Lung (tissue), 12 donors: ENCODE data around the gene GPBAR1. TPM values are rescaled to one million over a fixed set of nuclear protein-coding genes. Genes with fewer than 3 reads are reported as not detected.
"Not testable (repeated sequence)": the region's sequence is repeated elsewhere in the genome, so short reads cannot be mapped to it uniquely, and the experiment has no call there.

ENCODE experiments used
- ATAC-seq: fragments of 200-7000 bp; cut with Tn5 transposase; one replicate; pipeline ENCODE4 v1.9.1; 2020; ENCODE audit warnings: moderate number of reproducible peaks; ENCODE audit not compliant: insufficient read depth, low FRiP score
- DNase-seq, 3 donors: peaks; one replicate each; pipeline ENCODE4 v3.0.0-alpha.2; 2013 to 2017
- H3K27ac ChIP-seq, 2 donors: one replicate each; pipeline ENCODE4 v1.5.1; 2013; ENCODE audit warnings: mild to moderate bottlenecking in 2 of 2, moderate library complexity in 2 of 2, control low read depth in 1 of 2, inconsistent platforms in 1 of 2, low read depth in 1 of 2, low read length in 1 of 2
- H3K27me3 ChIP-seq, 3 donors: one replicate each; pipeline ENCODE4 v1.5.1; 2013; ENCODE audit warnings: low read length in 2 of 3; ENCODE audit not compliant: control insufficient read depth in 3 of 3, insufficient read depth in 3 of 3
- H3K36me3 ChIP-seq, 4 donors: one replicate each; pipeline ENCODE4 v1.5.1; 2013; ENCODE audit warnings: low read length in 4 of 4, mild to moderate bottlenecking in 1 of 4, moderate library complexity in 1 of 4; ENCODE audit not compliant: control insufficient read depth in 4 of 4, insufficient read depth in 4 of 4
- H3K4me1 ChIP-seq, 5 donors: one replicate each; pipeline ENCODE4 v1.5.1; 2013; ENCODE audit warnings: low read length in 5 of 5, mild to moderate bottlenecking in 2 of 5, moderate library complexity in 1 of 5; ENCODE audit not compliant: control insufficient read depth in 5 of 5, insufficient read depth in 5 of 5
- H3K4me3 ChIP-seq: one replicate; pipeline ENCODE4 v1.5.1; 2013; ENCODE audit warnings: mild to moderate bottlenecking, control low read depth, moderate library complexity
- H3K9ac ChIP-seq, 2 donors: one replicate each; pipeline ENCODE4 v1.5.1; 2013; ENCODE audit warnings: low read length in 2 of 2, control low read depth in 1 of 2; ENCODE audit not compliant: insufficient read depth in 1 of 2
- H3K9me3 ChIP-seq, 4 donors: one replicate each; pipeline ENCODE4 v1.5.1; 2013; ENCODE audit warnings: low read length in 3 of 4, mild to moderate bottlenecking in 1 of 4, moderate library complexity in 1 of 4; ENCODE audit not compliant: control insufficient read depth in 4 of 4, insufficient read depth in 3 of 4
- WGBS, 2 donors: extraction: QIAGEN DNeasy Blood & Tissue Kit; methylation state at CpG; one replicate each; pipeline ENCODE4 v1.1.7; 2013; 5-methylcytosine and 5-hydroxymethylcytosine counted together
- polyA plus RNA-seq, 2 donors: library from polyadenylated mRNA; stranded (reverse); fragments of 200-250 nt; gene quantifications; one replicate each; pipeline ENCODE4 v1.2.1, GENCODE V29; 2013
- total RNA-seq, 2 donors: library from RNA; depleted of rRNA in 1 of 2; stranded (reverse); fragments of >200 nt in 1 of 2; gene quantifications; one replicate each; pipeline ENCODE4 v1.2.1, GENCODE V29; 2014 to 2021
- TF ChIP-seq, protein P1 (sequence below): IDR thresholded peaks from 2 replicates; pipeline ENCODE4 v1.5.1; 2012; ENCODE audit warnings: mild to moderate bottlenecking; ENCODE audit errors: control extremely low read depth, extremely low read depth
- donor health status: control.
- donor health status: control.
- donor health status: Bipolar disorder and iron deficiency.
- donor health status: healthy.
- donor health status: DM: yes; HTN: yes; CAD: no.

Gene GPBAR1
- total and polyA plus RNA-seq, 4 donors: 0.60 to 3.3 (median 2.1) TPM

DNA sequence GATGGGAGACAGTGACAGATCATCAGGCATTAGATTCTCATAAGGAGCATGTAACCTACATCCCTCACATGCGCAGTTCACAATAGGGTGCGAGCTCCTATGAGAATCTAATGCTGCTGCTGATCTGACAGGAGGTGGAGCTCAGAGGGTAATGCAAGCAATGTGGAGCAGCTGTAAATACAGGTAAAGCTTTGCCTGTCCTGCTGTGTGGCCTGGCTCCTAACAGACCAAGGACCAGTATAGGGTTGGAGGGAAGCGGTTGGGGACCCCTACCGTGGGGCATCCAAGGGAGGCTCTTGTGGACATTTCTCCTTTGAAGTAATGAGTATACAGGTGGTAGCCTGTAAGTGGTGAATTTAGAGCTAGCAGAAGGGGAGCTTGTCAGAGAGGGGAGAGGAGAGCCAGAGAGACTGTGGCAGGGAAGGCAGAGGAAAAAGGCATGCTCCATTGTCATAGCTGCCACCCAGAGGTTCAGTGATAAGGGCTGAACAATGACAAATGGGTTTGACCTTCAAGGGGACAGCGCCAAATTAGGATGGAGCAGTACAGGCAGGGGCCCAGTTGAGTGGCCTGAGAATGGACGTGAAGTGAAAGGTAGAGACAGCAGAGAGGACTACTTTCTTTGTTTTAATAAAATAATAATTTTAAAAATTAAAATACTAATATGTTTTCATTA is 46.7 kb downstream of the GPBAR1 start:
- Histone ChIP-seq H3K36me3 (no peaks in the 10 kb centered on the region), H3K9ac (no peak overlapping the region), H3K9me3 (no peaks in the 10 kb centered on the region), H3K27ac (no peak overlapping the region), H3K4me1 (peaks cover 0 to 13% (median 3%) of the 10 kb centered on the region in 5 donors), H3K4me3 (no peak overlapping the region), H3K27me3 (no peaks in the 10 kb centered on the region)
- TF ChIP-seq, protein P1, sequence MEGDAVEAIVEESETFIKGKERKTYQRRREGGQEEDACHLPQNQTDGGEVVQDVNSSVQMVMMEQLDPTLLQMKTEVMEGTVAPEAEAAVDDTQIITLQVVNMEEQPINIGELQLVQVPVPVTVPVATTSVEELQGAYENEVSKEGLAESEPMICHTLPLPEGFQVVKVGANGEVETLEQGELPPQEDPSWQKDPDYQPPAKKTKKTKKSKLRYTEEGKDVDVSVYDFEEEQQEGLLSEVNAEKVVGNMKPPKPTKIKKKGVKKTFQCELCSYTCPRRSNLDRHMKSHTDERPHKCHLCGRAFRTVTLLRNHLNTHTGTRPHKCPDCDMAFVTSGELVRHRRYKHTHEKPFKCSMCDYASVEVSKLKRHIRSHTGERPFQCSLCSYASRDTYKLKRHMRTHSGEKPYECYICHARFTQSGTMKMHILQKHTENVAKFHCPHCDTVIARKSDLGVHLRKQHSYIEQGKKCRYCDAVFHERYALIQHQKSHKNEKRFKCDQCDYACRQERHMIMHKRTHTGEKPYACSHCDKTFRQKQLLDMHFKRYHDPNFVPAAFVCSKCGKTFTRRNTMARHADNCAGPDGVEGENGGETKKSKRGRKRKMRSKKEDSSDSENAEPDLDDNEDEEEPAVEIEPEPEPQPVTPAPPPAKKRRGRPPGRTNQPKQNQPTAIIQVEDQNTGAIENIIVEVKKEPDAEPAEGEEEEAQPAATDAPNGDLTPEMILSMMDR: no peak
- ATAC-seq: no peak
- DNase-seq: no peak
- WGBS, 2 donors: 93% methylated on average over 6 of the region's 6 CpGs

- Histone ChIP-seq H3K9ac (no peak overlapping the region), H3K4me3 (no peak overlapping the region), H3K9me3 (no peaks in the 10 kb centered on the region), H3K4me1 (peaks cover 0 to 13% (median 5%) of the 10 kb centered on the region in 5 donors), H3K27me3 (no peaks in the 10 kb centered on the region), H3K36me3 (no peaks in the 10 kb centered on the region), H3K27ac (no peak overlapping the region)
- DNase-seq (no peak), ATAC-seq (no peak)
- TF ChIP-seq, protein P1: no peak
- WGBS, 2 donors: 76 to 85% methylated on average over 11 of the region's 11 CpGs
Observed at GRCh38 chr2:218310853-218311540, 50.2 kb downstream of the GPBAR1 start.

GRCh38 chr2:218311541-218312266 is 50.9 kb downstream of the GPBAR1 start:
- DNase-seq, H3K9me3 ChIP-seq, ATAC-seq, H3K4me3 ChIP-seq, H3K36me3 ChIP-seq, H3K9ac ChIP-seq, H3K27me3 ChIP-seq: not testable (repeated sequence)
- 74 to 79% methylated on average over 11 of the region's 11 CpGs for WGBS, 2 donors
- Histone ChIP-seq H3K27ac (peak overlapping the region in 1 of 2 donors; percentile 9), H3K4me1 (peaks cover 0 to 13% (median 5%) of the 10 kb centered on the region in 5 donors)

GRCh38 chr2:218312267-218312756 is 51.5 kb downstream of the GPBAR1 start:
- 36 to 56% methylated on average over 2 of the region's 2 CpGs for WGBS, 2 donors
- Histone ChIP-seq H3K27ac (peak overlapping the region in 1 of 2 donors; percentile 40), H3K36me3 (no peaks in the 10 kb centered on the region), H3K9me3 (no peaks in the 10 kb centered on the region), H3K4me3 (no peak overlapping the region), H3K9ac (no peak overlapping the region), H3K4me1 (peaks cover 0 to 13% (median 6%) of the 10 kb centered on the region in 5 donors), H3K27me3 (no peaks in the 10 kb centered on the region)
- ATAC-seq (no peak), DNase-seq (peak in 1 of 3 donors; percentile 55)
- TF ChIP-seq, protein P1: no peak
